DOHH2 (cell line): ENCODE measurements around the gene SLC29A3.

Experiments
- H3F3A ChIP-seq: fragments of 200-600 bp; sonication (generic), shearing (Covaris generic); 2 replicates; pipeline ENCODE4 v1.6.0; 2016; ENCODE audit warnings: antibody characterized with exemption, mild to moderate bottlenecking; ENCODE audit not compliant: control insufficient read depth, insufficient read depth
- H3K27ac ChIP-seq: fragments of 200-600 bp; sonication (generic); 2 replicates; pipeline ENCODE4 v1.5.1; 2014; ENCODE audit warnings: low read depth, mild to moderate bottlenecking, low read length, moderate library complexity
- H3K27me3 ChIP-seq: fragments of 200-600 bp; sonication (generic); 2 replicates; pipeline ENCODE4 v1.6.1; 2014; ENCODE audit warnings: mild to moderate bottlenecking, low read length, mixed read lengths; ENCODE audit not compliant: control insufficient read depth
- H3K36me3 ChIP-seq: fragments of 200-600 bp; sonication (generic); 2 replicates; pipeline ENCODE4 v1.6.1; 2014; ENCODE audit warnings: mild to moderate bottlenecking, low read length, moderate library complexity, mixed read lengths; ENCODE audit not compliant: control insufficient read depth
- H3K4me1 ChIP-seq: fragments of 200-600 bp; sonication (generic); 2 replicates; pipeline ENCODE4 v1.6.1; 2014; ENCODE audit warnings: mild to moderate bottlenecking, low read length, mixed read lengths; ENCODE audit not compliant: control insufficient read depth
- H3K4me2 ChIP-seq: fragments of 200-600 bp; sonication (generic); 2 replicates; pipeline ENCODE4 v1.6.0; 2014; ENCODE audit warnings: mild to moderate bottlenecking, low read length, moderate library complexity
- H3K4me3 ChIP-seq: fragments of 200-600 bp; sonication (generic); 2 replicates; pipeline ENCODE4 v1.5.1; 2014; ENCODE audit warnings: mild to moderate bottlenecking, low read length, mixed read lengths
- H3K79me2 ChIP-seq: fragments of 200-600 bp; sonication (generic); 2 replicates; pipeline ENCODE4 v1.6.1; 2014; ENCODE audit warnings: mild to moderate bottlenecking, low read length, mixed read lengths; ENCODE audit not compliant: control insufficient read depth
- H3K9me2 ChIP-seq: fragments of 200-600 bp; sonication (generic); replicated peaks from 2 replicates; pipeline ENCODE4 v1.6.1; 2014; ENCODE audit warnings: mild to moderate bottlenecking, low read length, mixed read lengths; ENCODE audit not compliant: control insufficient read depth
- H3K9me3 ChIP-seq: fragments of 200-600 bp; sonication (generic); 2 replicates; pipeline ENCODE4 v1.6.1; 2014; ENCODE audit warnings: antibody characterized with exemption, low read length, mixed read lengths; ENCODE audit not compliant: control insufficient read depth, insufficient read depth
- H4K20me1 ChIP-seq: fragments of 200-600 bp; sonication (generic); 2 replicates; pipeline ENCODE4 v1.6.0; 2014; ENCODE audit warnings: low read depth, mild to moderate bottlenecking, antibody characterized with exemption, low read length, moderate library complexity; ENCODE audit not compliant: control insufficient read depth, insufficient read depth
- EZH2phosphoT487 ChIP-seq: fragments of 200-600 bp; sonication (generic); IDR thresholded peaks from 2 replicates; pipeline ENCODE4 v1.6.1; 2017; ENCODE audit warnings: borderline replicate concordance, mild to moderate bottlenecking, antibody characterized with exemption, low read length, moderate library complexity, mixed read lengths
- TF ChIP-seq, protein P1 (sequence below): fragments of 200-600 bp; sonication (generic); IDR thresholded peaks from one replicate; pipeline ENCODE4 v1.5.1; 2014; ENCODE audit warnings: antibody characterized with exemption, mild to moderate bottlenecking, low read depth, low read length; ENCODE audit not compliant: poor library complexity, severe bottlenecking

SLC29A3 gene

DNA sequence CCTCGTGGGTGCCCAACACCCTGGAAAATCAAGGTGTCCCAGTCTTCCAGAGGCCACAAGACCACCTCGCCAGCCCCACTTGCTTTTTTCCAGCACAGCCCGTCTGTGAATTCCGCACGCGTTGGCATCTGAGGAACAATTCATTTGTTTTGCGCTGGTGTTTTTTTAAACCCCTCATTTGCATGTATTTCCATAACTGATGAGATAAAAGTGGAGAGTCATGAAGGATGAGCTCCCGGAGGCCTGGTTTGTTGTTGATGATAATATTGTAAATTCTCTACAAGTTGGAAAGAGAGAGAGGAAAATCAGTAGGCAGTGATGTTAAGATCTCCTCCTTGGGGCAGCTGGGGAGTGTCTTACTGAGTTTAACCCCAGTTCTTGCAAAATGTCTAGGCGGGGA lies 34.6 kb downstream of the SLC29A3 start:
- Histone ChIP-seq H3K9me3 (no peaks in the 10 kb centered on the region), H3K9me2 (no peaks in the 10 kb centered on the region), H3K27me3 (no peaks in the 10 kb centered on the region), H4K20me1 (no peaks in the 10 kb centered on the region), H3K79me2 (no peaks in the 10 kb centered on the region), H3F3A (no peaks in the 10 kb centered on the region), H3K4me1 (no peaks in the 10 kb centered on the region), H3K27ac (no peak overlapping the region), H3K4me2 (no peak overlapping the region), H3K4me3 (no peak overlapping the region), H3K36me3 (no peaks in the 10 kb centered on the region)
- TF ChIP-seq EZH2phosphoT487: no peak
- TF ChIP-seq, protein P1, sequence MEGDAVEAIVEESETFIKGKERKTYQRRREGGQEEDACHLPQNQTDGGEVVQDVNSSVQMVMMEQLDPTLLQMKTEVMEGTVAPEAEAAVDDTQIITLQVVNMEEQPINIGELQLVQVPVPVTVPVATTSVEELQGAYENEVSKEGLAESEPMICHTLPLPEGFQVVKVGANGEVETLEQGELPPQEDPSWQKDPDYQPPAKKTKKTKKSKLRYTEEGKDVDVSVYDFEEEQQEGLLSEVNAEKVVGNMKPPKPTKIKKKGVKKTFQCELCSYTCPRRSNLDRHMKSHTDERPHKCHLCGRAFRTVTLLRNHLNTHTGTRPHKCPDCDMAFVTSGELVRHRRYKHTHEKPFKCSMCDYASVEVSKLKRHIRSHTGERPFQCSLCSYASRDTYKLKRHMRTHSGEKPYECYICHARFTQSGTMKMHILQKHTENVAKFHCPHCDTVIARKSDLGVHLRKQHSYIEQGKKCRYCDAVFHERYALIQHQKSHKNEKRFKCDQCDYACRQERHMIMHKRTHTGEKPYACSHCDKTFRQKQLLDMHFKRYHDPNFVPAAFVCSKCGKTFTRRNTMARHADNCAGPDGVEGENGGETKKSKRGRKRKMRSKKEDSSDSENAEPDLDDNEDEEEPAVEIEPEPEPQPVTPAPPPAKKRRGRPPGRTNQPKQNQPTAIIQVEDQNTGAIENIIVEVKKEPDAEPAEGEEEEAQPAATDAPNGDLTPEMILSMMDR: no peak

DNA sequence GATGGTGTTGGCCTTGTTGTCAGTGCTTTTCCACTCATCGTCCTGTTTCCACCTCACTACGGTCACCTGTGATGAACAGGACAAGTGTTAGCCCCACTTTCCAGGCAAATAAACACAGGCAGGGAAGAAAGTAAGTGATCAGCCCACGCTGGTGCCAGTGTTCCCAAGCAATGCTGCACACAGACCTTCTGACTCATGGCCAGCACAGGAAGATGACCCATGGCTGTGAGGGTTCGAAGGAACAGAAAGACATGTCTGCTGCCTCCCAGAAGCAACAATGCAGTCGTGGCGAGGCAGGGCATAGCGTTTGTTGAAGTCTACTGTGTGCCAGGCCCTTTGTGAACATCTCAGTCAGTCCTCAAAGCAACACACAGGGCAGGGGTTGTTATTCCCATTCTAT lies 35.7 kb downstream of the SLC29A3 start:
- Histone ChIP-seq H3K4me3 (no peak overlapping the region), H3K9me2 (no peaks in the 10 kb centered on the region), H3K9me3 (no peaks in the 10 kb centered on the region), H3K4me1 (no peaks in the 10 kb centered on the region), H4K20me1 (no peaks in the 10 kb centered on the region), H3K36me3 (no peaks in the 10 kb centered on the region), H3F3A (no peaks in the 10 kb centered on the region), H3K4me2 (no peak overlapping the region), H3K79me2 (no peaks in the 10 kb centered on the region), H3K27me3 (no peaks in the 10 kb centered on the region), H3K27ac (no peak overlapping the region)
- TF ChIP-seq, protein P1: no peak
- TF ChIP-seq EZH2phosphoT487: no peak

DNA sequence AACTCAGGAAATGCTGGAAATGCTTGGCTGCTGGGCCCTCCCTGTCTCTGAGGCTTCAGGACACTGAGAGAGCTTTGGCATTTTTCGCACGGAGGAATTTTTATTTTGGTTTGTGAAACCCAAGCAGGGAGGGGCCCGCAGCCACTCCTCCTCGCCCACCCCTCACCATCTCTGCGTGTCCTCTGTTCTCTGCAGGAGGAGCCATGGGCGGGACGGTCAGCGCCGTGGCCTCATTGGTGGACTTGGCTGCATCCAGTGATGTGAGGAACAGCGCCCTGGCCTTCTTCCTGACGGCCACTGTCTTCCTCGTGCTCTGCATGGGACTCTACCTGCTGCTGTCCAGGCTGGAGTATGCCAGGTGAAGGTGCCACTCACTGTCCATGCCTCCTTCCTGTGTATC lies 36.8 kb downstream of the SLC29A3 start:
- Histone ChIP-seq H3K79me2 (no peaks in the 10 kb centered on the region), H3K9me3 (no peaks in the 10 kb centered on the region), H3K4me3 (no peak overlapping the region), H3K36me3 (no peaks in the 10 kb centered on the region), H4K20me1 (no peaks in the 10 kb centered on the region), H3K4me2 (no peak overlapping the region), H3K27ac (no peak overlapping the region), H3K4me1 (no peaks in the 10 kb centered on the region), H3K27me3 (no peaks in the 10 kb centered on the region), H3F3A (no peaks in the 10 kb centered on the region), H3K9me2 (no peaks in the 10 kb centered on the region)
- TF ChIP-seq, protein P1: no peak
- TF ChIP-seq EZH2phosphoT487: no peak
